ENCODE data around the gene KPNA2.

KPNA2 gene

GRCh38 chr17:68089881-68090280 is 54.3 kb downstream of the KPNA2 start:
- no peak overlapping the region for H3K9ac ChIP-seq (ENCODE audit: low read depth, low read length)
- H3K4me3 ChIP-seq (ENCODE audit: low read length), result no peak overlapping the region
- no peaks in the 10 kb centered on the region for H3K36me3 ChIP-seq (ENCODE audit: insufficient read depth, low read length)
- H3K9me3 ChIP-seq (replicated peaks; ENCODE audit: low read length), result no peaks in the 10 kb centered on the region
- H3K4me2 ChIP-seq (ENCODE audit: low read length), result no peak overlapping the region
- H3K4me1 ChIP-seq (ENCODE audit: control insufficient read depth, insufficient read depth, low read length), result no peaks in the 10 kb centered on the region
- no peaks in the 10 kb centered on the region for H3K27me3 ChIP-seq (ENCODE audit: control insufficient read depth, insufficient read depth, low read length)

- Histone ChIP-seq H3K27me3 (ENCODE audit: control insufficient read depth, insufficient read depth, low read length) (no peaks in the 10 kb centered on the region), H3K4me3 (ENCODE audit: low read length) (no peak overlapping the region), H3K9me3 (replicated peaks; ENCODE audit: low read length) (no peaks in the 10 kb centered on the region), H3K36me3 (ENCODE audit: insufficient read depth, low read length) (no peaks in the 10 kb centered on the region), H3K4me2 (ENCODE audit: low read length) (no peak overlapping the region), H3K9ac (ENCODE audit: low read depth, low read length) (no peak overlapping the region), H3K4me1 (ENCODE audit: control insufficient read depth, insufficient read depth, low read length) (no peaks in the 10 kb centered on the region)
Observed at GRCh38 chr17:68094481-68095078, 59.0 kb downstream of the KPNA2 start.

GRCh38 chr17:68095205-68095811 is 59.8 kb downstream of the KPNA2 start:
- no peaks in the 10 kb centered on the region for H3K27me3 ChIP-seq (ENCODE audit: control insufficient read depth, insufficient read depth, low read length)
- no peaks in the 10 kb centered on the region for H3K4me1 ChIP-seq (ENCODE audit: control insufficient read depth, insufficient read depth, low read length)
- no peak overlapping the region for H3K4me2 ChIP-seq (ENCODE audit: low read length)
- H3K9ac ChIP-seq (ENCODE audit: low read depth, low read length), result no peak overlapping the region
- H3K4me3 ChIP-seq (ENCODE audit: low read length), result no peak overlapping the region
- H3K9me3 ChIP-seq (replicated peaks; ENCODE audit: low read length), result no peaks in the 10 kb centered on the region
- no peaks in the 10 kb centered on the region for H3K36me3 ChIP-seq (ENCODE audit: insufficient read depth, low read length)

GRCh38 chr17:68096111-68096510 is 60.6 kb downstream of the KPNA2 start:
- Histone ChIP-seq H3K9ac (ENCODE audit: low read depth, low read length) (no peak overlapping the region), H3K27me3 (ENCODE audit: control insufficient read depth, insufficient read depth, low read length) (no peaks in the 10 kb centered on the region), H3K9me3 (replicated peaks; ENCODE audit: low read length) (no peaks in the 10 kb centered on the region), H3K4me2 (ENCODE audit: low read length) (no peak overlapping the region), H3K4me1 (ENCODE audit: control insufficient read depth, insufficient read depth, low read length) (no peaks in the 10 kb centered on the region), H3K36me3 (ENCODE audit: insufficient read depth, low read length) (no peaks in the 10 kb centered on the region), H3K4me3 (ENCODE audit: low read length) (no peak overlapping the region)
